GM18909 (cell line): Measurements from ENCODE around the gene POU5F2.

Experiments
- ATAC-seq: cut with Tn5 transposase; IDR thresholded peaks from one replicate; pipeline ENCODE4 v1.9.1; 2021; ENCODE audit warnings: mild to moderate bottlenecking; ENCODE audit not compliant: unreplicated experiment, poor library complexity

POU5F2 gene, protein sequence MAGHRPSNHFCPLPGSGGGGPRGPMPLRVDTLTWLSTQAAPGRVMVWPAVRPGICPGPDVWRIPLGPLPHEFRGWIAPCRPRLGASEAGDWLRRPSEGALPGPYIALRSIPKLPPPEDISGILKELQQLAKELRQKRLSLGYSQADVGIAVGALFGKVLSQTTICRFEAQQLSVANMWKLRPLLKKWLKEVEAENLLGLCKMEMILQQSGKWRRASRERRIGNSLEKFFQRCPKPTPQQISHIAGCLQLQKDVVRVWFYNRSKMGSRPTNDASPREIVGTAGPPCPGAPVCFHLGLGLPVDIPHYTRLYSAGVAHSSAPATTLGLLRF

DNA sequence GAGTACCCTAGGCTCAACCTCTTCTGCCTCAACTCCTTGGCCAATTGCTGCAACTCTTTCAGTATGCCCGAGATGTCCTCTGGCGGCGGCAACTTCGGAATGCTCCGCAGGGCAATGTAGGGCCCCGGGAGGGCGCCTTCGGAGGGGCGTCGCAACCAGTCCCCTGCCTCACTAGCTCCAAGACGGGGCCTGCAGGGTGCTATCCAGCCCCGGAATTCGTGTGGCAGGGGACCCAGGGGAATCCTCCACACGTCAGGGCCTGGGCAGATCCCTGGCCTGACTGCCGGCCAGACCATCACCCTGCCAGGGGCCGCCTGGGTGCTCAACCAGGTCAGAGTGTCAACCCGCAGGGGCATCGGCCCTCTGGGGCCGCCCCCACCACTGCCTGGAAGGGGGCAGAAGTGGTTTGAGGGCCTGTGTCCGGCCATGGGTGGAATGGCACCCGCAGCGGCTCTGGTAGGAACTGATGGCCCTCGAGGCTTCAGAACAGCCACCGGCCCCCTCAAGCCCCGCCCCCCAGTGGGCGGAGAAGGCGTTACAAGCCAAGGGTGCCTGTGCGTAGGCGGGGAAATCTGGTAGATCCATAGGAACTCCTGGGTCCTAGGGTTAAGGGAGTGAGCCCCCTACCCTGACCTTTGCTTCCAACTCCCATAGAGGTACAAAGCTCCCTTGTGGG lies at the start of gene POU5F2:
Gene POU5F2, minus strand, starts transcription at position 465 of the 676 bp plus-strand sequence. Its CDS starts 37 bp downstream, at position 428.
- ATAC-seq, result no peak

DNA sequence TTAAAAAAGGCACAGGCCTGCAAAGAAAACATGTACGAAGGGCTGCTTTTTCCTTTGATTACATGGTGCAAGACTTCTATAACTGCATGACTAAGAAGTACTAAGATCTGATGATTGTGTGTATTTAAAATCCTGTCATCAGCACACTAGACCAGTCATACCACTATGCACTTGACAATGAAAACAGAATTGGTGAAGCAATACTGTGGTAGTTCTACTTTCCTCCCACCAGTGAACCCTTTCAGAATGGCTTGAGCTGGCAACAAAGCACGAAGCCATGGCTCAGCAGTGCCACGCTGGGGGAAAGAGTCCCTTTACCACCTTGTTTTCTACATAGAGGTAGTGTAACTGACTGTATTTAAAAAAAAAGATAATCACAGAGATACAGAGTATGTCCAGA lies 49.0 kb upstream of the POU5F2 start:
- no peak for ATAC-seq

DNA sequence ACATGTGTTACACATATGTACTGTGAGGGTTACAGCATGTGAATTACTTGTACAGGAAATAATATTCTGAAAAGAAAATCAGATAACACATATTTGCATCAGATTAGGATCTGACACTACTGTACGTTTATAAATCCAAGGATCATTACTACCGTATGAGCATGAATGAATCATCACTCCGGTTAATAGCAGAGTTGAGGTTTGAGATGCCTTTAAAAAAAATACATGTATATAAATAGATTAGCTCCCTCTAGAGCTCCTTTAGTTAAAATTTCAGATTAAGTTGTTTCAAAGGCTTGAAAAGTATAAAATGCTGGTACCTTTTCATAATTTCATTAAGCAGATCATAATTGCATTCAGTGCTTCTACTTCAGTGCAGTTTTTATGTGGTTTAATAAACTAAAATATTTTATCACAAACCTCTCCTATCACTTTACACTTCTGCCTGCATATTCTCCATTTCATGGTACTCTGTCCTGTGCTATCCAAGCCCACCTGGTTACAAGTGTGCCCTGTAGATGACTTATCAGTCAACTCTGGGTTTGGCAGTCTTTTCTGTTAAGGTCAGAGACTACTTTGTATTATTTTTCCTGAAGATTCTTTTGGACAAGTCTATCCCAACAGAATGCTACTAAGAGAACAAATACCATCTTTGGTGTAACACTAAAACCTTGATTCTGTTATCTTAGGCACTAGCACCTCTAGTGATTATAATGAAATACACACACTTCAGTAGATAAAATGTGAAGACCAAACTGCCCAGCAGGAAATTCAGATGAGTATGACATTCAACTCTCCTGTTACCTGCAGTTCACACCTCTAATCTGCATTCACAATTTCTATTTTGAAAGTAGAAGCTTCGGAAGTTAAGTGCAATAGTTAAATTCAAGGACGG lies 48.0 kb upstream of the POU5F2 start:
- ATAC-seq, result no peak

DNA sequence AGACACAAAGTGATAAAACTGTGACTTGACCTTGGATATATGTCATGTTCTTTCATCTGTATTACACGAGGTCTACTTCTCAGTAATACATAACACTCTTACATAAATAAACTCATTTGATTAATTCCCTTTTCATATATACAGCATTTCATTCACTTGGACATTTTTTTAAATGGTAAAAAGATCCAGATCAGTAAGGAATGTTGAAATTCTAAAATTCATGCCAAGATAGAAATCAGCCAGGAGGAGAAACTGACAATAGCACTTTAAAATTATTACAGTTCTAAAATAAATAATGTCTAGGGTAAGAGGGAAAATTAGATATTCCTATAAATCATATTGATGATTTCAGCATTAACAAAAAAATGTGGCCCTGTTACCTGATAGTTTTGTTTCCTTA lies 46.2 kb upstream of the POU5F2 start:
- no peak for ATAC-seq

DNA sequence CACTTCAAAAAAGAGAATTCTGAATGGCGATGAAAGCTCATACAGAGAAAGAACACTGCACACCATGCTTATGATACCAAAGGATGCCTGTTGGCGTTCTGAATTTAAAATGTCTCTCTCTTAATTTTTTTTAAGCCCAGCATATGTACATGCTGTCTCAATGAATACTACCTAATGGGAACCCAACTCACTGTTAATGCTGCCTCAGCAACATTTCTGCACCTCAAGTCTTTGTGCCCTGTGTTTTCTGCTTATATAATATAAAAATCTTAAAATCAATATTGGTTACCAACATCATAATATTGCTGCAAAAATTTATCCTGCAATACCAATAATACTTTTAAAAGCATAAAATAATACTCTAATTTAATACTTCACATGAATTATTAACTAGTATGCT lies 44.1 kb upstream of the POU5F2 start:
- ATAC-seq, result no peak

DNA sequence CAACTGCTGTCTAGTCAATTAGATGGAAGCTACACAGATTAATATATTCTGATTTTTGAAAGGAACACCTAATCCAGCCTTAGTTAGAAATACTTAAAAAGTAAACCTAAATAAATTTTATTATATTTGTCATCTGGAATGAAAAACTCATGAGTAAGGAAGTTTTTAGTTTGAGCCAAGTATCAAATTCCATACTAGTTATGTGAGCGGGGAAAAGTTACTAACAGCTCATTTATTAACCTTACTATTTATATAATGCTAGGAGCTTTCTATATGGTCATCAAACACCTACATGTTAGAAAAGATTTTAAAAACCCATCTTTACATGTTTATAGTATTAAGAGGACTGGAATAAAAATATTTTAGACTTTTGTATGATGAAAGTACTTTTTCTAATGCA lies 41.6 kb upstream of the POU5F2 start:
- no peak for ATAC-seq

DNA sequence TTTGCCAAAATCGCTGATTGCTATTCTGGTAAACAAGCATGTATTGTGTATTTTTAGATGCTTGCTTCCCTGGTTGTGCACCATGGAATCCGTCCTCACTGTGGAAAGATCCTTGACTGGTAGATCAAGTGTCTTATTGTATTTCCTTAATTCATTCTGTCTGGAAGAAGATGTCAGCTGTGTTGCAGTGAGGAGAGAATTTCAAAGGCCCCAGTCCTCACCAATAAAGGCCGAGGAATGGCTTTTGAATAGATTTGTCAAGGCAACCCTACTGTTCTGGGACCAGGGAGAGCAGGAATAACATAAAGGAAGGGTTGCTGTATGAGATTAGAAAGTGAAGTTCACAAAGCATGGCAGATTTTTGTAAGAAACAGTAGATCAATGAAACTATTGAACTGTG lies 36.2 kb upstream of the POU5F2 start:
- no peak for ATAC-seq

DNA sequence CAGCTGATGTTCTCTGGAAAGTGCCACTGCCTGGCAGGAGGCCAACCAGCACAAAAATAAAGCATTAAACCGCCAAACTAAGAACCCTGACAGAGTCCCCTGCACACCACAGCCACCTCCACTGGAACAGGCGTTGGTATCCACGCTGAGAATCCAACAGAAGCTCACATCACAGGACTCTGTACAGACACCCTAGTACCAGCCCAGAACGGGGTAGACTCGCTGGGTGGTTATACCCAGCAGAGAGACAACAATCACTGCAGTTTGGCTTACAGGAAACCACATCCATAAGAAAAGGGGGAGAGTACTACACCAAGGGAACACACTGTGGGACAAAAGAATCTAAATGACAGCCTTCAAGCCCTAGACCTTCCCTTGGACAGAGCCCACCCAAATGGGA lies 15.0 kb upstream of the POU5F2 start:
- ATAC-seq, result no peak

DNA sequence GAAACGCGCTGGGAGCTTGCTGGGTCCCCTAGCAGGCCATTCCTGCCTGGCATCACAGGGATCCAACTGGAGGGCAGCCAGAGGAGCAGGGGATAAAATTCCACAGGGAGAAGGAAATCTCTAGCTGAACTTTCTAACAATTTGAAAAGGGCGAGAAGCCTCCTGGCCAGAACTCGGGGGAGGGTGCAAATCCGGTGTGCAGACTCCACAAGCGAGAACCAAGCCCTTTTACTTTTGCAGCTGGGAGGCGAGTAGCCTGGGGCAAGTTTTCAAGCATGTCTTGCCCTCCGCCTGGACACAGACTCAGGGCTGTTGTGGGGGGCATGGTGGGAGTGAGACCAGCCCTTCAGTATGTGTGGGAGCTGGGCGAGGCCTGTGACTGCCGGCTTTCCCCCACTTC lies 14.3 kb upstream of the POU5F2 start:
- ATAC-seq, result no peak

DNA sequence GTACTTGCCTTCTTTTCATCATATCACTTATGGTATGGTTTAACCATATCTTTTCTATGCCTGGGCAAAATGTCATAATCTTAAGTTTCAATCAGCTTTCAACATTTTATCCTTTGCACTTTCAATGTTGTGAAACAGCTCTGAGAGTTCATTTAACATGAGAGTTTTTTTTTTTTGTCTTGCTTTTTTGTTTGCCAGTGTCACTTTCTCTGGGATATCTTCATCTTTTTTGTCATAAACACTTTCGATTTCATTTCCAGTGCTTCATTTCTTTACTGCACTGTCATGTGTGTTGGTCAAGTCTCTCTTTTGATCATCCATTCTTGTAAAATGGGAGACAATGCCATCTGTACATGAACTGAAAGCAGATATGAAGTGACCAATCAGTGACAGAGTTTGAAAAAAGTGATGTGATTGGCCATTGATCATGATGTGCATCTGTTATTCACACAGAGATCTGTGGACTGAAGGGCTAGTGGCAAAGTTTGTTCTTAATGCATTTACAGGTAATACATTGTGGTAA lies 7.5 kb upstream of the POU5F2 start:
- ATAC-seq, result no peak

DNA sequence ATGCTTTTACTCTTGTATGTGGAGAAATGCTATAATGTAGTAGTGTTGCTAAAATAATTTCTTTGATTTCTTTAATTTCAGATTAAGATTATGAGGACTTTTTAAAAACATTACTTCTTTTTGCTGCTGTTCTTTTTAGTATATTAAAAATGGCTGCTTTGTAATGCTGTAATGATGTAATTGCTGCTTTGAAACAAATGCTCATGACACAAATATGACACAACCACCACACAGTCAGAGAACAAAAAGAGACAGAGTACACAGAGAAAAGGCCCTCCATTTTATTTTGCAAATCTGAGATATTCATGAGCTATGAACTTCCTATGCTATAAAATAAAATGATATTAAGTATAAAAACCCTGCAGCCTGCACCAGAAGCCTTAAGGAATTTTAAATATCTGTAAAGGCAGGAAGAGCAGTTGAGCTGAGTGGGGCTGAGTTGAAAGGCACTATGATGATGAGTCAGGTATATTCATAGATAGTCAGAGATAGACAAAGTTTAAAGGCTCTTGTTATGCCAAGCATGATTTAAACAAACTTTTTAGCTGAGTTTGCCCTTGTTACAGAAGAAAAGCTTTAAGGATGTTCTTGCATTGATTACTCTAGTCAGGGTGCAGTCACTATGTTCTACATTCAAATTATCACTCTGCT lies 5.1 kb upstream of the POU5F2 start:
- ATAC-seq, result no peak

DNA sequence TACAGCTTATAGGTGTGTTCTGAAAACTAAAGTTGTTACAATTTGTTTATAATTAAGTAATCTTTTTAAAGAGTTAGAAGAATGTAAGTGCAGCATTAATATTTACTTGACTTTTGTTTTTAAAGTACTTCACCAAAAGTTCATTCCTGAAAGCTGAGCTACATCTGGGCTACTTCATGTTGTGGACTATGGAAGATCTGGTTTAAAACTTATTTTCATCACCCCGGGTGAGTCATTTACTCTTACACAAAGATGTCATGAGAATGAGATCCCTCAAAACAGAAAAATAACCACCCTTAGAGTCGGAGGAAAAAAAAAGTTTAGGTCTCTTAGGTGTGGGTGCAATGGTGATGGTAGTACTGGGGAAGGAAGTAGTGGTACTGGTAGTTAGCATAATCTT lies 5.1 kb downstream of the POU5F2 start:
- ATAC-seq, result no peak

DNA sequence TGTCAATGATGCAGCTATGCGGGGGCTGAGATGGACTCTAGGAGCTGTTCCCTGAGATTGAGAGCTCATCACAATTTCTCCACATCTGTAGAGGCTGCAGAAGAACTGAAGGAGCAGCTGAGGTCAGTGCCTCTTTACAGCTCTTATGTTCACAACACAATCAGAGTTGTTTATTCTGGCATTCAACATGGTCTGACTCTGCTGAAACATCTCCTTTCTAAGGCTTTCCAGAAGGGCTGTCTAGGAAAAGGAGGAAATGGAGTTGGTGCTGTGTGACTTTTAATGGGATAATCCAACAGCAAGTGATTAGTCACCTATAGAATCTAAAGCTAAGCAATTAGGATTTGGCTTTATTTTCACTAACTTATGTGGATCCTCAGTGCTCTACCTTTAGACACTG lies 6.0 kb downstream of the POU5F2 start:
- no peak for ATAC-seq

DNA sequence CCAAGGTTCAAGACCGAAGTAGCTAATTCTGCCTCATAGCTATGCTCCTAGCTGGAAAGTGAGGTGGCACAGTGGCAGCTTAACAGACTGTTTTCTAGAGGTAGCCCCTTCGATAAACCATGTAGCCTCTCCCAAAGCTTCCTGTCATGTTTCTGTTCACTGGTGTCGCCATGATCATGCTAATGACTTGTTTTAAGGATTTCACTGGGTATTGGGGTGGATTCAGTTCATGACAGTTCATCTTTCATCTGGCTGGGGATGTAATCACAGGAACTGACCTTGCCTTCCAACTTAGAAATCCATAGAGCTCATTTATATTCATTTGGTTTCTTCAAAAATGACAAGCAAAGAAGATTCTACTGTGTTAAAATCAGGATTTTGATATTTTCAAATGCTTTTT lies 9.4 kb downstream of the POU5F2 start:
- ATAC-seq, result no peak

DNA sequence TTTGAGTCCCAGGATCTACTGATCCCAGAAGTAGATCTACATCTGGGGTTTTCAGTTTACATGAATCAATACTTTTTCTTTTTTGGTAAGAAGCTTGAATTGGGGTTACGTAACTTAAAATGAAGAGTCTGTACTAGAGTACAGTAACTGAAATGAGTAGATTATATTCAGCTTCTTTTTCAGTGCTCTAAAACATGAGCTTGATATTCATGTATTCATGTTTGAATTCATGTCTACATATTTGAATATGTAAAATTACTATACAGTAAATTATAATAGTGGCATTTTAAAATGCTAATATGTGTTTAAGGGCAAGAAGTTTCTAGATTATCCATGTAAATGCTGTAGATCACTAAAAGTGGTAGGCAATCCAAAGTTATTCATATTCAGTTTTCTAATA lies 14.8 kb downstream of the POU5F2 start:
- no peak for ATAC-seq

DNA sequence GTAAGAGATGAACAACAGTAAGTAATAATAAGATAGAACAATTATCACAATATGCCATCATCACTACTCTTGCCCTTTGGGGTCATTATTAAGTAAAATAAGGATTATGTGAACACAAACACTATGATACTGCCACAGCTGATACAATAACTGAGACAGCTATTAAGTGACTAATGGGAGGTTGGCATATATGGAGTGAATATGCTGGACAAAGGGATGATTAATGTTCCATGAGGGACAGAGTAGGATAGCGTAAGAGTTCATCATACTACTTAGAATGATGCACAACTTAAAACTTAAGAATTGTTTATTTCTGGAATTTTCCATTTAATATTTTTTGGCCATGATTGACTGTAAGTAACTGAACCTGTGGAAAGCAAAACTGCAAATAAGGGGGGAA lies 16.6 kb downstream of the POU5F2 start:
- ATAC-seq, result no peak

DNA sequence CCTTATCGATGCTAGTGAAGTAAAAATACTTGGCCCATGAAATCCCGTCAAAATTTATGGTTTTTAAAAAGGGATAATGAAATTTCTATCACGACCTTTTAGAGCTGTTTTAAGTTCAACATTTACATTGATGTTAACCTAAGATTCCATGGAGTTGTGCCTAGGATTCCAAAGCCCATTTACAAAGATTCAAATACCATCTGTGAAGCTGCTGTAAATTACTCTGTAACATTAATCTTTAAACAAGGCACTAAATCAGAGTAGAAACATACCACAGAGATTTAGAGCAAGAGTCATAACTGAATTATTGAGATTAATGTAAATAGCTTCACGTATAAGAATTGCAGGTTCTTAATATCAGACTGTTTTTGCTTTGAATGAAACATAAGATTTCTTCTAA lies 17.7 kb downstream of the POU5F2 start:
- ATAC-seq, result no peak

DNA sequence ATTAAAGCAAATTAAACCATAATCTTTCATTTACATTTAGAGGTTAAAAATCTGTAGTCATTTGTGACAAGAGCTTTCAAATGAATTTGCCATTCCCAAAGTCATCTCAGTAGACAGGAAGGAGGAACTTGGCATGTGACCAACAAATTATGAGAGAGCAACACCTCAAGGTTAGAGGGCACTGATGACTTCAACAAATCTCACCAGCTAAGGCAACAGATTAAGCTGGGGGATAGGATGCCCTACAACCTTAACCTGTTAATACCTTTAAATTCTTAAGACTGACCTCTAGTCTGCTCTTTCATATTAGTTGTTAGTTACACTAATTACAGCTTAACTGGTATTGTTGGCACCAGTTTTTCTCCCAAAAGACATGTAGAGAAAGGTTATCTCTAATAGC lies 18.4 kb downstream of the POU5F2 start:
- no peak for ATAC-seq

DNA sequence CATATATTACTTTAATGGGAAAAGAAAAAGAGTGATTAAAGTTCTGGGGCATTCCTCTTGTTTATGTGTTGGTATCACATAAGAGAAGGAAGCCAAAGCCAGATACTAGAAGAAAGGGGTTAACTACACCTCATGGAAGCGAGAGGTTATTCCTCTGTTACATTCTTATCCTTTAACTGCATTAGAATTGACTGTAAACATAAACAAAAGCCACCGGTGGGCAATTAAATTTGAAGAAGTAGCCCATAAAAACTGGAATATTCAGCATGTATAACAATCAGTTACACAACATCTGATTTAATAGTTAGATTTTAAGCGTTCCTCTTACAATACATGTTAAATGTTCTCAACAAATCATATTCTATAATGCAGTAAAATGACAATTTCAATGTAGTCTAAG lies 18.8 kb downstream of the POU5F2 start:
- no peak for ATAC-seq

DNA sequence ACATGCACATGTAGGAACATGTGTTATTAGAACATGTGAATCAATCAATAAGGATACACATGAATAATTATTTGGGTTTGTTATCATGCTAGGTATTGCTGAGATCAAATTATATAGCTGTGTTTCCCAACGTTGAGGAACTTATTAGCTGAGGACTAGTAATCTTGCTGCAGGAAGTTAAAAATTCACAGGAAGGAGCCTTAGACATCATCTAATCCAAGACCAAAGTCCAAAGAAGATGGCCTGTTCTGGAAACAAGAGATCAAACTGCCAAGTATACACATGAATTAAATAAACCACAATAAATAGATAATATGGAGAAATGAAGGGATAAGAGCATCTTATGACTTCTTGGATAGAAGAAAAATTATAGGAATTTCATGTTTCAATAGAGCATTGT lies 19.9 kb downstream of the POU5F2 start:
- ATAC-seq, result no peak
